ENCODE data around the gene ARHGAP9.

GRCh38 chr12:57451233-57451778 is 28.4 kb downstream of the ARHGAP9 start:
- TF ChIP-seq, protein P1, sequence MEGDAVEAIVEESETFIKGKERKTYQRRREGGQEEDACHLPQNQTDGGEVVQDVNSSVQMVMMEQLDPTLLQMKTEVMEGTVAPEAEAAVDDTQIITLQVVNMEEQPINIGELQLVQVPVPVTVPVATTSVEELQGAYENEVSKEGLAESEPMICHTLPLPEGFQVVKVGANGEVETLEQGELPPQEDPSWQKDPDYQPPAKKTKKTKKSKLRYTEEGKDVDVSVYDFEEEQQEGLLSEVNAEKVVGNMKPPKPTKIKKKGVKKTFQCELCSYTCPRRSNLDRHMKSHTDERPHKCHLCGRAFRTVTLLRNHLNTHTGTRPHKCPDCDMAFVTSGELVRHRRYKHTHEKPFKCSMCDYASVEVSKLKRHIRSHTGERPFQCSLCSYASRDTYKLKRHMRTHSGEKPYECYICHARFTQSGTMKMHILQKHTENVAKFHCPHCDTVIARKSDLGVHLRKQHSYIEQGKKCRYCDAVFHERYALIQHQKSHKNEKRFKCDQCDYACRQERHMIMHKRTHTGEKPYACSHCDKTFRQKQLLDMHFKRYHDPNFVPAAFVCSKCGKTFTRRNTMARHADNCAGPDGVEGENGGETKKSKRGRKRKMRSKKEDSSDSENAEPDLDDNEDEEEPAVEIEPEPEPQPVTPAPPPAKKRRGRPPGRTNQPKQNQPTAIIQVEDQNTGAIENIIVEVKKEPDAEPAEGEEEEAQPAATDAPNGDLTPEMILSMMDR (conservative IDR thresholded peaks at IDR 0.05): no peak
- no peak for TF ChIP-seq ZFX (IDR thresholded peaks at IDR 0.05)
